K562 (cell line): Measurements from ENCODE around the gene SLC2A13. TPM values are rescaled to one million over a fixed set of nuclear protein-coding genes. Genes with fewer than 3 reads are reported as not detected.

Source experiments
- ARHGAP35 ChIP-seq: fragments of 450-650 bp; IDR thresholded peaks from 2 replicates; pipeline ENCODE4 v1.6.1; 2018; ENCODE audit not compliant: partially characterized antibody
- DMBX1 ChIP-seq: fragments of 250-450 bp; sonication (Bioruptor Pico); IDR thresholded peaks from 2 replicates; pipeline ENCODE4 v1.8.0; 2022; ENCODE audit warnings: inconsistent platforms, mild to moderate bottlenecking, moderate library complexity, borderline replicate concordance
- ELF2 ChIP-seq: fragments of 250-450 bp; sonication (Bioruptor Pico); IDR thresholded peaks from 2 replicates; pipeline ENCODE4 v1.5.0; 2021; ENCODE audit warnings: mild to moderate bottlenecking
- ELF4 ChIP-seq: fragments of 450-650 bp; formaldehyde crosslinking; IDR thresholded peaks from 2 replicates; pipeline ENCODE4 v1.4.0; 2022; ENCODE audit warnings: missing genetic modification characterization
- HDAC1 ChIP-seq, 2 experiments: fragments of 450-650 bp; IDR thresholded peaks; 2 replicates each; pipeline ENCODE4 v1.6.1; 2016 to 2017; ENCODE audit warnings: inconsistent platforms in 1 of 2, mild to moderate bottlenecking in 1 of 2, moderate library complexity in 1 of 2
- HDAC8 ChIP-seq: fragments of 450-650 bp; IDR thresholded peaks from 2 replicates; pipeline ENCODE4 v1.6.1; 2016; ENCODE audit warnings: mild to moderate bottlenecking, missing genetic modification characterization, moderate library complexity, missing compliant biosample characterization
- NBN ChIP-seq: fragments of 450-650 bp; IDR thresholded peaks from 2 replicates; pipeline ENCODE4 v1.6.1; 2016; ENCODE audit warnings: low read depth, mild to moderate bottlenecking
- polyA plus RNA-seq, 8 experiments: library from polyadenylated mRNA; depleted of rRNA in 4 of 8; stranded (reverse) in 5 of 8; unstranded in 3 of 8; fragments of >200 nt; fragmentation: Nextera tagmentation in 2 of 8; fragmentation: Illumina TruSeq in 1 of 8; extraction: Ambion mirVana in 2 of 8; extraction: Trizol in 1 of 8; gene quantifications; 2 replicates each; pipeline versions ENCODE4 v1.2.1 to v1.2.3, GENCODE V29; 2011 to 2014; ENCODE audit warnings: inconsistent platforms in 1 of 8, missing spikeins in 1 of 8
- total RNA-seq, 7 experiments: library from RNA; depleted of rRNA in 6 of 7; stranded (reverse); fragments of >200 nt in 6 of 7; fragmentation: Illumina TruSeq in 2 of 7; extraction: Trizol in 2 of 7; gene quantifications; 2 replicates each; pipeline versions ENCODE4 v1.2.1 to v1.2.3, GENCODE V29; 2011 to 2021; ENCODE audit warnings: low replicate concordance in 1 of 7
- TF ChIP-seq, protein P1 (sequence below): IDR thresholded peaks from 2 replicates; pipeline ENCODE4 v1.6.1; 2016; ENCODE audit warnings: missing genetic modification characterization, missing compliant biosample characterization
- TF ChIP-seq, protein P2 (sequence below): fragments of 450-650 bp; formaldehyde crosslinking; IDR thresholded peaks from 2 replicates; pipeline ENCODE4 v1.4.0; 2020; ENCODE audit warnings: mild to moderate bottlenecking, moderate library complexity

Gene SLC2A13
- total and polyA plus RNA-seq, 9 of the 15 experiments (the other 6 are each of a cell fraction or from before 2014, with no cell fraction given) = 1.7 to 12.4 (median 9.0) TPM

DNA sequence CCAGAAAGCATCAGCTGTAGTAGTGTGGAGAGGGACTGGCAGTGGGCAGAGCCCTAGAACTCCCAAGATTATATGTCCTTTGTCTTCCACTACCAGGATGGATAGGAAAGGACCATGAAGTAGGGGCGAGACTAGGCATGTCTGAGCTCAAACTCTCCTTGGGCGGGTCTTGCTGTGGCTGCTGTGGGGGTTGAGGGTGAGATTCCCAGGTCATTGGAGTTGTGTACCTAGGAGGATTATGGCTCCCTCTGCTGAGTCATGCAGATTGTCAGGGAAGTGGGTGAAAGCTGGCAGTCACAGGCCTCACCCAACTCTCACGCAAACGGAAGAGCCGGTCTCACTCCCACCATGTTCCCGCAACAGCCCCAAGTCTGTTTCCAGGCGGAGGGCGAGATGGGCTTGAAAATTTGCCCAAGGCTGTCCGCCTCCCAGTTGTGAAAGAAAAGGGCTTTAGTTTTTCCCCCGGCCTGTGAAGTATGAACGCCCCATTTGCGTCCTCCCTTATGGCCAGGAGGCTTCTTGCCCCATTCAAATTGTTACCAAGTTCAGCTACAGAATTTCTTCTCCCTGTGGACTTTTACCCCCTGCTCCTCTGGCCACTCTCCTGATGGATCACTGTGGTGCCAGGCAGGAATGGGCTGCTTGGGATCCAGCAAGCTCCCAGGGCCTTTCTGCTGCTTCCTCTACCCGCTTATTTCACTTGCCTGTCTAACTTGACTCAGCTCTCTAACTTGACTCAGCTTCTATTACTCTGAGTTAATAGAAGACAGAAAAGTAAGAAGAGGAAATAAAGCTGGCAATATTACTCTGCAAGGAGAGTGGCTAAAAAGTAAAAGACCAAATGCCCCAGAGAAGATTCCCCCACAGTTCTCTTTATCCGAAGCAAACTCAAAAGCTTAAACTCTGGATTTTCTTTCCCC lies 159.3 kb downstream of the SLC2A13 start (continued):
- no peak for TF ChIP-seq ELF4 (CRISPR knock-in tag)
- TF ChIP-seq ARHGAP35 = no peak
- no peak for TF ChIP-seq ELF2 (CRISPR knock-in tag)
- TF ChIP-seq, protein P1, sequence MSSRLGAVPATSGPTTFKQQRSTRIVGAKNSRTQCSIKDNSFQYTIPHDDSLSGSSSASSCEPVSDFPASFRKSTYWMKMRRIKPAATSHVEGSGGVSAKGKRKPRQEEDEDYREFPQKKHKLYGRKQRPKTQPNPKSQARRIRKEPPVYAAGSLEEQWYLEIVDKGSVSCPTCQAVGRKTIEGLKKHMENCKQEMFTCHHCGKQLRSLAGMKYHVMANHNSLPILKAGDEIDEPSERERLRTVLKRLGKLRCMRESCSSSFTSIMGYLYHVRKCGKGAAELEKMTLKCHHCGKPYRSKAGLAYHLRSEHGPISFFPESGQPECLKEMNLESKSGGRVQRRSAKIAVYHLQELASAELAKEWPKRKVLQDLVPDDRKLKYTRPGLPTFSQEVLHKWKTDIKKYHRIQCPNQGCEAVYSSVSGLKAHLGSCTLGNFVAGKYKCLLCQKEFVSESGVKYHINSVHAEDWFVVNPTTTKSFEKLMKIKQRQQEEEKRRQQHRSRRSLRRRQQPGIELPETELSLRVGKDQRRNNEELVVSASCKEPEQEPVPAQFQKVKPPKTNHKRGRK (tag) = no peak
- TF ChIP-seq, protein P2, sequence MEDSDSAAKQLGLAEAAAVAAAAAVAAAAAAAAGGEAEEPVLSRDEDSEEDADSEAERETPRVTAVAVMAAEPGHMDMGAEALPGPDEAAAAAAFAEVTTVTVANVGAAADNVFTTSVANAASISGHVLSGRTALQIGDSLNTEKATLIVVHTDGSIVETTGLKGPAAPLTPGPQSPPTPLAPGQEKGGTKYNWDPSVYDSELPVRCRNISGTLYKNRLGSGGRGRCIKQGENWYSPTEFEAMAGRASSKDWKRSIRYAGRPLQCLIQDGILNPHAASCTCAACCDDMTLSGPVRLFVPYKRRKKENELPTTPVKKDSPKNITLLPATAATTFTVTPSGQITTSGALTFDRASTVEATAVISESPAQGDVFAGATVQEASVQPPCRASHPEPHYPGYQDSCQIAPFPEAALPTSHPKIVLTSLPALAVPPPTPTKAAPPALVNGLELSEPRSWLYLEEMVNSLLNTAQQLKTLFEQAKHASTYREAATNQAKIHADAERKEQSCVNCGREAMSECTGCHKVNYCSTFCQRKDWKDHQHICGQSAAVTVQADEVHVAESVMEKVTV (CRISPR knock-in tag) = no peak
- no peak for TF ChIP-seq NBN
- TF ChIP-seq HDAC8 (tag) = no peak
- no peak for TF ChIP-seq DMBX1 (CRISPR knock-in tag)
- TF ChIP-seq HDAC1 (IDR thresholded peaks at IDR 0.05) = no peak
